HG02938 (cell line): ENCODE data around the gene C2orf49.
A peak's percentile ranks its signal among the peaks of the same experiment; 100 is the strongest.

ENCODE experiments used
- ATAC-seq: cut with Tn5 transposase; IDR thresholded peaks from one replicate; pipeline ENCODE4 v1.9.1; 2021; ENCODE audit warnings: mild to moderate bottlenecking, moderate library complexity; ENCODE audit not compliant: unreplicated experiment

C2orf49 gene

GRCh38 chr2:105398336-105399206, 61.2 kb downstream of the C2orf49 start, which contains the start of gene FHL2:
FHL2 (minus strand) TSS chr2:105399051; CDS start chr2:105386516, 12,535 bp downstream.
- peak; percentile 100 for ATAC-seq
